OCI-LY1 (cell line): ENCODE measurements around the gene PXK.

Experiments
- EZH2 ChIP-seq: fragments of 200-600 bp; sonication (generic), shearing (Covaris generic); IDR thresholded peaks from 2 replicates; pipeline ENCODE4 v1.8.0; 2017; ENCODE audit warnings: borderline replicate concordance, mixed run types, mild to moderate bottlenecking, antibody characterized with exemption, low read length, moderate library complexity, mixed read lengths
- TF ChIP-seq, protein P1 (sequence below): fragments of 200-600 bp; sonication (generic), shearing (Covaris generic); IDR thresholded peaks from 2 replicates; pipeline ENCODE4 v1.5.1; 2017; ENCODE audit warnings: mild to moderate bottlenecking, antibody characterized with exemption, low read length, moderate library complexity, mixed read lengths

DNA sequence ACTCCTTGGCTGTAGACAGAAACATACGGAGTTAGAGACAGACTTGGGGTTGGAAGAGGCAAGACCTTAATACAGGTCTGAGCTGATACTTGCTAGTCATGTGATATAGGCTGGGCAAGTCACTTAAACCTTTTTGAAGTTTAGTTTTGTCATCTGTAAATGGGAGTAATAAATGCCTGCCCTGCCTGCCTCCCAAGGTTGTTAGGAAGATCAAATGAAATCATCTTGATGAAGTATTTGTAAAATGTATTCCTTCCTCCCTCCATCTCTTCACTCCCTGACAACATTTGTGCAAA lies 2.9 kb downstream of the PXK start:
- TF ChIP-seq, protein P1, sequence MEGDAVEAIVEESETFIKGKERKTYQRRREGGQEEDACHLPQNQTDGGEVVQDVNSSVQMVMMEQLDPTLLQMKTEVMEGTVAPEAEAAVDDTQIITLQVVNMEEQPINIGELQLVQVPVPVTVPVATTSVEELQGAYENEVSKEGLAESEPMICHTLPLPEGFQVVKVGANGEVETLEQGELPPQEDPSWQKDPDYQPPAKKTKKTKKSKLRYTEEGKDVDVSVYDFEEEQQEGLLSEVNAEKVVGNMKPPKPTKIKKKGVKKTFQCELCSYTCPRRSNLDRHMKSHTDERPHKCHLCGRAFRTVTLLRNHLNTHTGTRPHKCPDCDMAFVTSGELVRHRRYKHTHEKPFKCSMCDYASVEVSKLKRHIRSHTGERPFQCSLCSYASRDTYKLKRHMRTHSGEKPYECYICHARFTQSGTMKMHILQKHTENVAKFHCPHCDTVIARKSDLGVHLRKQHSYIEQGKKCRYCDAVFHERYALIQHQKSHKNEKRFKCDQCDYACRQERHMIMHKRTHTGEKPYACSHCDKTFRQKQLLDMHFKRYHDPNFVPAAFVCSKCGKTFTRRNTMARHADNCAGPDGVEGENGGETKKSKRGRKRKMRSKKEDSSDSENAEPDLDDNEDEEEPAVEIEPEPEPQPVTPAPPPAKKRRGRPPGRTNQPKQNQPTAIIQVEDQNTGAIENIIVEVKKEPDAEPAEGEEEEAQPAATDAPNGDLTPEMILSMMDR = no peak
- TF ChIP-seq EZH2 = no peak
